Activated CD8-positive, alpha-beta memory T cell treated with anti-CD3 and anti-CD28 coated beads, Interleukin-2, amount 50 U/mL, for 24 hours (primary cell): ENCODE measurements around the gene ABCB8.
"Not testable (repeated sequence)": the region's sequence is repeated elsewhere in the genome, so short reads cannot be mapped to it uniquely, and the experiment has no call there.

Source experiments
- DNase-seq: peaks from one replicate; pipeline ENCODE4 v3.0.0-alpha.2; 2020; ENCODE audit errors: extremely low read depth

Gene ABCB8

GRCh38 chr7:151034312-151035025, 6.2 kb downstream of the ABCB8 start:
- no peak for DNase-seq

GRCh38 chr7:151035026-151035717, 6.9 kb downstream of the ABCB8 start:
- no peak for DNase-seq

GRCh38 chr7:151035902-151036301, 7.7 kb downstream of the ABCB8 start:
- no peak for DNase-seq

DNA sequence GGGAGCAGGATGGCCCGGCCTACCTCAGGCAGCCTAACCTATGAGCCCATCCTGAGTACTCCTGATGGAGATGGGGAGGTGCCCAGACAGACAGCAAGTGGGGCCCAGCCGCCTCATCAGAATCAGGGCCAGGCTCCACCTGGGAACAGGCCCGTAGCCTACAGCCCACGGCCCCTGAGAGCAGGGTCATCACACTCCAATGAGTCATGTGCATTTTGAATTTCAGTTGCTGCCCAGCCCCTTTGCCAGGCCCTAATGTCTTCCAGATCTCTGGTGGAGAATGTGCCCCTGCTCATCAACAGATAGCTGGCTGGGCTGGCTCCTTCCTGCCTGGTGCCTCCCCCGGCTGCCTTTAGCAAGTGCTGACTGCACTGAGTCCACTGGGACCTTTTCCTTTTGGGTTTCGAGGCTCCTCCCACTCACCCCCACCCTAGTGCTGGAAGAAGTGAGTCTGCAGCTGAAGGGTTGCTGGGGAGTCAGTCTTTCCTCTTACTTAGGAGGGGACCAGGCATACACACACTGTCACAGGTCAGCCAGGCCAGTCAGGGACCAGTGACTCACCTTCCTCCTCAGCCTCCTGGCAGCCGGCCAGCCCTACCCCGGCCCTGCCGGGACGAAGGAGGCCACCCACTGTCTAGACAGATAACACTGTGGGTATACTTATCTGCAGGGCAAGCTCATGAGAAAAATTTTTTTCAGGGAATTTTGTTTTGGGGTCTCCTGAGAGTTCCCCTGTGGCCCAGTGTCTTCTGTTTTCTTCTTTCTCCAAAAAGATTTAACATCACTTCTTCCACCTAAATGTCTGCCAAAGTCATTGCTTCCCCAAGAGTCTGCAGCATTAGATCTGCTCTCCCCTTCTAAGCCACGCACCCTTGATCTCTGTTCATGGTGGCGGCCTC, 10.9 kb downstream of the ABCB8 start:
- DNase-seq = no peak

DNA sequence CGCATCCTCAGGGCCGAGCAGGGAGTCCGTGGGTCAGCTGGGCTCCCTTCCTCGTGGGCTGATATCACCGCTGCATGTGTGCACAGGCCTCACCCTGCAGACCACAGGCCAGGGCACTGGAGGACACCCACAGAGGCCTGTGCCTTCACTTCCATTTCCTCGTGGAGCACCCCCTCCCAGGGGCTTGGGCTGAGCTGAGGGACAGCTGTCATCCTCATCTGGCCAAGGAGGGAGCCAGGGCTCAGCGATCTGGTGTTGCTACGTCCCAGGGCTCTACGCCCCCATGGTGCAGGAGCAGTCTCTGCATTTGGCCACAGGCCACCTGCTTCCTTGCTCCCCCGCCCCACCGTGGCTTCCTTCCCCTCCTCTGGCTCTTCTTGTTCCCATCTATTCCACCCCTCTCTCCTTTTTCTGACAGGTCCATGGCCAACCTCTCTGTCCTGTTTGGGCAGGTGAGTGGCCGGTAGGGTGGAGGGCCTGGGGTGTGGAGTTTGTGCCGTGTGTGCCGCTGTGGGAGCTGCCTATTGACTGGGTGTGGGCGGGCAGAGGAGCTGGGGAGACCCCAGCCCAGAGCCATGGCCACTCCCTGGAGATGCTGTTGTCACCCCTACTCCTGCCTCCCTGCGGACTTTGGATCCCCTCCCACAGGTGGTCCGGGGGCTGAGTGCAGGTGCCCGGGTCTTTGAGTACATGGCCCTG, 11.7 kb downstream of the ABCB8 start:
- DNase-seq = no peak

- no peak for DNase-seq
Observed at GRCh38 chr7:151040616-151041375, 12.5 kb downstream of the ABCB8 start.

DNA sequence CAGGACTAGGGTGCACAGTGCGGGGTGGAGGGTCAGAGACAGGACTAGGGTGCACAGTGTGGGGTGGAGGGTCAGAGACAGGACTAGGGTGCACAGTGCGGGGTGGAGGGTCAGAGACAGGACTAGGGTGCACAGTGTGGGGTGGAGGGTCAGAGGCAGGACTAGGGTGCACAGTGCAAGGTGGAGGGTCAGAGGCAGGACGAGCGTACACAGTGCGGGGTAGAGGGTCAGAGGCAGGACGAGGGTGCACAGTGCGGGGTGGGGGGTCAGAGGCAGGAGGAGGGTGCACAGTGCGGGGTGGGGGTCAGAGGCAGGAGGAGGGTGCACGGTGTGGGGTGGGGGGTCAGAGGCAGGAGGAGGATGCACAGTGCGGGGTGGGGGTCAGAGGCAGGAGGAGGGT, 15.2 kb downstream of the ABCB8 start:
- DNase-seq = not testable (repeated sequence)

GRCh38 chr7:151043959-151044358, 15.7 kb downstream of the ABCB8 start:
- no peak for DNase-seq

DNA sequence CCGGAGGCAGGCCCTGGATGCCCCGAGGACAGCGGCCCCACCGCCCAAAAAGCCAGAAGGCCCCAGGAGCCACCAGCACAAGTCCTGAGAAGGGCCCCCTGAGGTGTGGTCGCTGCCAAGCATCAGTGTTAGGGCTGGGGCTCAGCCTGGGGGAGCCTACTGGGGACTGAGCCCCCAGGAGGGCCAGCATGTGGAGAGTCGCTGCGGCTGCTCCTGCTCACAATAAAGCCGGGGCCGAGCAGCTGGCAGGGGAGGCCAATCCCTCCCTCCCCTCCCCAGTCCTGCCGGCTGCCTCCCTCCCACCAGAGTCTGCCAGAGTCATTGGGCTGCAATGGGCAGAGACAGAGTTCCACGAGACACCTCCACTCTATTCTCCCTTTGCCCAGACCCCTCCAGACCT, 17.0 kb downstream of the ABCB8 start:
- no peak for DNase-seq

DNA sequence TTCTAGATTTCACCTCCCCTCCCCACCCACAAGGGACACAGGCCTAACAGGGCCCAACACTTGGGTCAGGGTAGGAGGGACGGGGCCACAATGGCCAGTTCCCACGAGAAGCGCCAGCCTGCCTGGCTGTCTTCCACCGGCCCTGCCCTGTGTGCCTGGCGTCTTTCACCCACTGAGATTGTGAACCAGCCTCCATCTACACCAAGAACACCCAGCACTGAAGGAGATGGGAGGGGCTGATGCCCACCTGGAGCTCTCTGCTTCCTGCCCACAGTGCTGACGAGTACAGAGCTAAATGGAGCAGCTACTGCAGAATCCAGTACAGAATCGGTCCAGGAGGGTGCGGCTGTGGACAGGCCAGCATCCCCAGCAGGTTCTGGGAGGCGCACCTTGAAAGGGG, 17.7 kb downstream of the ABCB8 start:
- DNase-seq = no peak

- DNase-seq = no peak
Observed at GRCh38 chr7:151046603-151047573, 18.6 kb downstream of the ABCB8 start.

- DNase-seq = no peak
Observed at GRCh38 chr7:151047976-151048815, 19.9 kb downstream of the ABCB8 start, which contains the start of gene ASIC3. Gene ASIC3, plus strand, starts transcription at chr7:151048531. Its CDS starts 355 bp downstream, at chr7:151048886.

- no peak for DNase-seq
Observed at GRCh38 chr7:151048911-151049463, 20.7 kb downstream of the ABCB8 start.

DNA sequence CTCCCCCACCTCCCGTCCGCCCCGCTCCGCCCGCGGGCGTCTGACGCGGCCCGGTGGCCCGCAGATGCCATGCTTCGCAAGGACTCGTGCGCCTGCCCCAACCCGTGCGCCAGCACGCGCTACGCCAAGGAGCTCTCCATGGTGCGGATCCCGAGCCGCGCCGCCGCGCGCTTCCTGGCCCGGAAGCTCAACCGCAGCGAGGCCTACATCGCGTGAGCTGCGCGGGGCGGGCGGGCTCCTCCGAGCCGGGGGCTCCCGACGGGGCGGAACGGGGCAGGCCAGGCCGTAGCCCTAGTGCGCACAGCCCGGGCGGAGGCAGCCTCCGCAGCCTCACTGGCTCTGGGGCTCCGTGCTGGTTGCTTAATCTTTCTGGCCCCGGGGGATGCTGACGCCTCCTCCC, 22.9 kb downstream of the ABCB8 start:
- DNase-seq = no peak

DNA sequence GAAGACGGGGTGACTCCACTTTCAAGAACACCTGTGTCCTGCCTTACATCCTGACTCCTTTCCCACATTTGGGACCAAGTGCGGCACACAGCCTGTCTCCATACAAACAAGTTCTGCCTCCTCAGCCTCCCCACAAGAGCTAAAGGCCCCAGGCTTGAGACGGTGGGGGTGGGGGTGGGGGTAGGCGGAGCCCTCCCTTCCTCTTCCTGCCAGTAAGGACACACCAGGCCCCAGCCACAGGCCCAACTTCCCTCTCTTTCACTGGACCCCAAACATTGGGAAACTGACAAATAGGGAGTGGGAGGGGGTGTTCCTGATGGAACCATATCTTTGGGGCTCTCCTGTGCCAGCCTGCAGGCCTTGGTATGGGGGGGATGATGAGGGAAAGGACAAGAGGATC, 24.8 kb downstream of the ABCB8 start:
- DNase-seq = no peak

- no peak for DNase-seq
Observed at GRCh38 chr7:151053751-151054150, 25.5 kb downstream of the ABCB8 start.

- no peak for DNase-seq
Observed at GRCh38 chr7:151056283-151056665, 28.0 kb downstream of the ABCB8 start.

DNA sequence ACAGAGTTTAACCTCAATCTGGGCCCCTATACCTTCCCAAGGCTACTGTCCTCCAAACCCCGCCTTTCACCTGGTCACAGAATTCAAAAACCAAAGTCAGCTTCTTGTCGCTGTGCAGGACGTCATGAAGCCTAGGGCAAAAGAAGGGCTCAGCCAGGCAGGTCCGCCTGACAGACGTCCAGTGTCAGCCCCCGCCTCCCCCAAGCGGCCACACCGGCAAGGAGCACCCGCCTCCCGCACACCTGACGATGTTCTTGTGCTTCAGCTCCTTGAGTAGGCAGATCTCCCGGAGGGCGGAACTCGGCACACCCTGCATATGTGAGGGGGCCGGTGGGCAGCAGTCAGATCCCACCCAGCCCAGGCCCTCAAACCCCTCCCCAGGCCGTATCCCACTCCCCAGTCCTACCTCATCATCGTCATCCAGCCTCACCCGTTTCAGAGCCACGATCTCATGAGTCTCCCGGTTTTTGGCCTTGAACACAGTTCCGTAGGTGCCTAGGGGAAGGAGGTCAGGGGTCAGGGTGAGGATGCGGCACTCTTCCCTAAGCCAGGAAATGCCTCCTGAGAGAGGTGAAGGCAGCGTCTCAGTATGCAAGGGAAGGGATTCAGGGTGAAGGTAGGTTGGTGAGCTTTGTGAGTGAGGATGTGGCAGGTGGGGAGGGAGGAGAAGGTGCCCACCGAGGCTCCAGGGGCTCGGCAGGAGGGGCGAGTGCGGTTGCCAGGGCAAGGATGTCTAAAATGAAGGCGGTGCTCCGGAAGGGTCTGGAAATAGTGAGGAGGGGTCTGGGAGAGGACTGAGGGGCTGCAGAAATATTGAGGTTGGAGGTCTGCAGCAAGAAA, 28.6 kb downstream of the ABCB8 start:
- DNase-seq = no peak
